Measurements from ENCODE around the gene AMBRA1.
"Not testable (repeated sequence)": the region's sequence is repeated elsewhere in the genome, so short reads cannot be mapped to it uniquely, and the experiment has no call there.

AMBRA1 gene

GRCh38 chr11:46533396-46534100 lies 60.3 kb downstream of the AMBRA1 start:
- no peak for FAIRE-seq

- no peak for FAIRE-seq
Observed at GRCh38 chr11:46529928-46530574, 63.8 kb downstream of the AMBRA1 start.

- FAIRE-seq, result peak; percentile 46
Observed at GRCh38 chr11:46529095-46529905, 64.5 kb downstream of the AMBRA1 start.

- FAIRE-seq, result no peak
Observed at GRCh38 chr11:46528445-46529094, 65.3 kb downstream of the AMBRA1 start.

GRCh38 chr11:46527591-46528130 lies 66.2 kb downstream of the AMBRA1 start:
- FAIRE-seq, result no peak

GRCh38 chr11:46526216-46527215 lies 67.3 kb downstream of the AMBRA1 start:
- FAIRE-seq, result no peak

- no peak for FAIRE-seq
Observed at GRCh38 chr11:46524201-46524770, 69.5 kb downstream of the AMBRA1 start.

GRCh38 chr11:46523290-46523689 lies 70.5 kb downstream of the AMBRA1 start:
- no peak for FAIRE-seq

- FAIRE-seq, result no peak
Observed at GRCh38 chr11:46522682-46523281, 71.0 kb downstream of the AMBRA1 start.

GRCh38 chr11:46521961-46522681 lies 71.7 kb downstream of the AMBRA1 start:
- no peak for FAIRE-seq

GRCh38 chr11:46520971-46521745 lies 72.7 kb downstream of the AMBRA1 start:
- FAIRE-seq, result no peak

- no peak for FAIRE-seq
Observed at GRCh38 chr11:46519351-46519750, 74.5 kb downstream of the AMBRA1 start.

- not testable (repeated sequence) for FAIRE-seq
Observed at GRCh38 chr11:46518928-46519327, 74.9 kb downstream of the AMBRA1 start.

- no peak for FAIRE-seq
Observed at GRCh38 chr11:46514370-46514769, 79.5 kb downstream of the AMBRA1 start.

- no peak for FAIRE-seq
Observed at GRCh38 chr11:46513934-46514342, 79.9 kb downstream of the AMBRA1 start.

GRCh38 chr11:46512261-46512881 lies 81.5 kb downstream of the AMBRA1 start:
- no peak for FAIRE-seq

GRCh38 chr11:46511342-46511741 lies 82.5 kb downstream of the AMBRA1 start:
- no peak for FAIRE-seq

- no peak for FAIRE-seq
Observed at GRCh38 chr11:46508360-46508759, 85.5 kb downstream of the AMBRA1 start.

GRCh38 chr11:46506483-46506791 lies 87.4 kb downstream of the AMBRA1 start:
- FAIRE-seq, result no peak

Measured in G401.6 (cell line).